Endodermal cell (in vitro differentiated cells): Measurements from ENCODE around the gene FUT4. TPM values are rescaled to one million over a fixed set of nuclear protein-coding genes. Genes with fewer than 3 reads are reported as not detected.
"Not testable (repeated sequence)": the region's sequence is repeated elsewhere in the genome, so short reads cannot be mapped to it uniquely, and the experiment has no call there.

Experiments
- DNase-seq: peaks from one replicate; pipeline ENCODE4 v3.0.0-alpha.2; 2017
- H3K27ac ChIP-seq: 2 replicates; pipeline ENCODE4 v1.5.1; 2013; ENCODE audit warnings: mild to moderate bottlenecking, low read depth, low read length, moderate library complexity
- H3K27me3 ChIP-seq: 2 replicates; pipeline ENCODE4 v1.6.1; 2013; ENCODE audit warnings: mild to moderate bottlenecking, low read length, moderate library complexity; ENCODE audit not compliant: insufficient read depth, control insufficient read depth, poor library complexity, severe bottlenecking
- H3K36me3 ChIP-seq: 2 replicates; pipeline ENCODE4 v1.7.0; 2013; ENCODE audit warnings: mild to moderate bottlenecking, low read length, moderate library complexity; ENCODE audit not compliant: control insufficient read depth, insufficient read depth
- H3K4me1 ChIP-seq: one replicate; pipeline ENCODE4 v1.7.0; 2013; ENCODE audit warnings: low read length; ENCODE audit not compliant: control insufficient read depth, insufficient read depth
- H3K4me3 ChIP-seq: 2 replicates; pipeline ENCODE4 v1.5.1; 2013; ENCODE audit warnings: mild to moderate bottlenecking, low read length, moderate library complexity
- H3K9ac ChIP-seq: 2 replicates; pipeline ENCODE4 v1.6.1; 2013; ENCODE audit warnings: mild to moderate bottlenecking, low read length, moderate library complexity; ENCODE audit not compliant: poor library complexity, severe bottlenecking; ENCODE audit errors: extremely low read depth
- H3K9me3 ChIP-seq: 2 replicates; pipeline ENCODE4 v1.6.1; 2013; ENCODE audit warnings: mild to moderate bottlenecking, low read length, moderate library complexity; ENCODE audit not compliant: control insufficient read depth
- H3K27ac Mint-ChIP-seq: 2 replicates; pipeline ENCODE4 v1.8.0; 2020; ENCODE audit warnings: mixed read lengths
- H3K27me3 Mint-ChIP-seq: 2 replicates; pipeline ENCODE4 v1.8.0; 2021; ENCODE audit warnings: mild to moderate bottlenecking, mixed read lengths; ENCODE audit not compliant: insufficient read depth
- H3K36me3 Mint-ChIP-seq: 2 replicates; pipeline ENCODE4 v1.8.0; 2020; ENCODE audit warnings: low read depth, mixed read lengths
- H3K4me1 Mint-ChIP-seq: 2 replicates; pipeline ENCODE4 v1.8.0; 2020; ENCODE audit warnings: mixed read lengths
- H3K4me3 Mint-ChIP-seq: 2 replicates; pipeline ENCODE4 v1.8.0; 2020; ENCODE audit warnings: mild to moderate bottlenecking, moderate library complexity, mixed read lengths
- H3K9me3 Mint-ChIP-seq: 2 replicates; pipeline ENCODE4 v1.8.0; 2020; ENCODE audit warnings: mild to moderate bottlenecking, mixed read lengths
- CTCF ChIP-seq: fragments of 200-600 bp; sonication (generic); conservative IDR thresholded peaks from 2 replicates; pipeline ENCODE4 v1.5.0; 2021; ENCODE audit warnings: antibody characterized with exemption, mild to moderate bottlenecking
- WGBS, 2 experiments: methylation state at CpG; one replicate each; pipeline versions ENCODE4 v1.1.5 to v1.1.7; 2013; ENCODE audit warnings: missing lambda C conversion rate in 2 of 2, mixed read lengths in 1 of 2; ENCODE audit not compliant: insufficient coverage in 1 of 2, insufficient read length in 1 of 2; 5-methylcytosine and 5-hydroxymethylcytosine counted together
- total RNA-seq, 2 donors: library from RNA; stranded (reverse); fragmentation: NEBNext Ultra II Directional in 1 of 2; extraction: Animal tissue kit (Norgen Biotek cat#: 25700) in 1 of 2; gene quantifications; 2 replicates in 1 of 2; 3 replicates in 1 of 2; pipeline ENCODE4 v1.2.1, GENCODE V29; 2021

Gene FUT4
- total RNA-seq, 2 donors from 2014 or later = 2.8 to 5.4 TPM

GRCh38 chr11:94553938-94554337 lies 10.2 kb downstream of the FUT4 start:
- peaks cover 34% of the 10 kb centered on the region for H3K27me3 Mint-ChIP-seq
- H3K27me3 ChIP-seq = no peaks in the 10 kb centered on the region
- no peak for DNase-seq
- H3K4me3 Mint-ChIP-seq = no peak overlapping the region
- H3K9me3 ChIP-seq = no peaks in the 10 kb centered on the region
- WGBS, 2 experiments = 38% methylated on average over 1 of the region's 1 CpG; no CpG with 5 or more reads in 1 of the 2 experiments
- no peak for TF ChIP-seq CTCF
- H3K4me1 Mint-ChIP-seq = peaks cover 5% of the 10 kb centered on the region
- H3K4me1 ChIP-seq = no peaks in the 10 kb centered on the region
- H3K27ac Mint-ChIP-seq = no peak overlapping the region
- peaks cover 2% of the 10 kb centered on the region for H3K9me3 Mint-ChIP-seq
- no peak overlapping the region for H3K4me3 ChIP-seq
- H3K36me3 ChIP-seq = no peaks in the 10 kb centered on the region
- H3K36me3 Mint-ChIP-seq = no peaks in the 10 kb centered on the region
- no peak overlapping the region for H3K9ac ChIP-seq
- H3K27ac ChIP-seq = no peak overlapping the region

GRCh38 chr11:94555752-94556329 lies 12.1 kb downstream of the FUT4 start:
- not testable (repeated sequence) for H3K4me1 Mint-ChIP-seq, H3K4me3 Mint-ChIP-seq, H3K27ac Mint-ChIP-seq, DNase-seq, H3K27ac ChIP-seq, H3K4me3 ChIP-seq, H3K36me3 ChIP-seq, H3K9me3 ChIP-seq, H3K9ac ChIP-seq, H3K9me3 Mint-ChIP-seq, H3K27me3 ChIP-seq, H3K4me1 ChIP-seq, H3K36me3 Mint-ChIP-seq
- 96 to 100% methylated on average over 2 to 8 of the region's 8 CpGs for WGBS, 2 experiments
- peaks cover 33% of the 10 kb centered on the region for H3K27me3 Mint-ChIP-seq

GRCh38 chr11:94557421-94557820 lies 13.7 kb downstream of the FUT4 start:
- Mint-ChIP-seq H3K36me3 (no peaks in the 10 kb centered on the region), H3K27me3 (peaks cover 28% of the 10 kb centered on the region)

More at GRCh38 chr11:94557421-94557820, 13.7 kb downstream of the FUT4 start:
- Mint-ChIP-seq H3K9me3 (peaks cover 2% of the 10 kb centered on the region), H3K27ac (no peak overlapping the region), H3K4me3 (no peak overlapping the region), H3K4me1 (peaks cover 8% of the 10 kb centered on the region)
- no peaks in the 10 kb centered on the region for H3K9me3 ChIP-seq
- no peak overlapping the region for H3K9ac ChIP-seq
- TF ChIP-seq CTCF = no peak
- H3K27me3 ChIP-seq = no peaks in the 10 kb centered on the region
- no peaks in the 10 kb centered on the region for H3K4me1 ChIP-seq
- no peak for DNase-seq
- no peak overlapping the region for H3K27ac ChIP-seq
- H3K36me3 ChIP-seq = no peaks in the 10 kb centered on the region
- H3K4me3 ChIP-seq = no peak overlapping the region
